Testis (tissue), 3 donors: ENCODE measurements around the gene C1QL2. TPM values are rescaled to one million over a fixed set of nuclear protein-coding genes. Genes with fewer than 3 reads are reported as not detected.

Source experiments
- DNase-seq: peaks from one replicate; pipeline ENCODE4 v3.0.0-alpha.2; 2019
- H3K27ac ChIP-seq, 2 donors: fragments of 200-600 bp; sonication (generic); one replicate each; pipeline ENCODE4 v1.5.1; 2019
- H3K27me3 ChIP-seq: fragments of 200-600 bp; sonication (generic); one replicate; pipeline ENCODE4 v1.5.1; 2019
- H3K36me3 ChIP-seq: fragments of 200-600 bp; sonication (generic); one replicate; pipeline ENCODE4 v1.5.1; 2017; ENCODE audit warnings: low read depth; ENCODE audit errors: missing control alignments
- H3K4me1 ChIP-seq: fragments of 200-600 bp; sonication (generic); one replicate; pipeline ENCODE4 v1.5.1; 2019
- H3K4me3 ChIP-seq, 2 donors: fragments of 200-600 bp; sonication (generic); one replicate each; pipeline ENCODE4 v1.5.1; 2017 to 2019
- H3K9me3 ChIP-seq: fragments of 200-600 bp; sonication (generic); one replicate; pipeline ENCODE4 v1.5.1; 2017
- CTCF ChIP-seq, 3 experiments: fragments of 450-650 bp in 2 of 3; fragments of 200-600 bp in 1 of 3; sonication (generic) in 1 of 3; IDR thresholded peaks; one replicate each; pipeline ENCODE4 v1.5.1; 2016 to 2019; ENCODE audit warnings: antibody characterized with exemption in 3 of 3, mild to moderate bottlenecking in 2 of 3, moderate library complexity in 1 of 3
- POLR2A ChIP-seq: fragments of 450-650 bp; IDR thresholded peaks from one replicate; pipeline ENCODE4 v1.6.1; 2017; ENCODE audit warnings: antibody characterized with exemption, mild to moderate bottlenecking, moderate library complexity
- WGBS, 2 donors: methylation state at CpG; one replicate each; pipeline ENCODE4 v1.1.5; 2018; 5-methylcytosine and 5-hydroxymethylcytosine counted together
- intact Hi-C: fragments of 100-400 bp; cut with DNase I; formaldehyde crosslinking; loops from one replicate; pipeline ENCODE4 v1.15.1; 2023; ENCODE audit warnings: low total_unique reads
- polyA plus RNA-seq: library from polyadenylated mRNA; stranded (reverse); fragments of 350-450 nt; fragmentation: Illumina TruSeq; extraction: RNeasy Lipid Tissue Mini Kit (QIAGEN cat#74804); gene quantifications from one replicate; pipeline ENCODE4 v1.2.3, GENCODE V29; 2014; ENCODE audit warnings: low read depth, low replicate concordance; ENCODE audit not compliant: insufficient read depth
- total RNA-seq, 2 donors: library from RNA; depleted of rRNA; stranded (reverse); fragments of >200 nt; gene quantifications; one replicate each; pipeline ENCODE4 v1.2.3, GENCODE V29; 2016

The C1QL2 gene
- total and polyA plus RNA-seq, 3 donors from 2014 or later: 0.55 to 1.2 TPM; not detected in 1

- intact Hi-C loops: no loop called here
- 63 to 78% methylated on average over 4 of the region's 4 CpGs for WGBS, 2 donors
- DNase-seq: no peak
- no peak overlapping the region for H3K27ac ChIP-seq
- no peak overlapping the region for H3K4me3 ChIP-seq
- H3K27me3 ChIP-seq: no peaks in the 10 kb centered on the region
- TF ChIP-seq CTCF (IDR thresholded peaks at IDR 0.05): no peak
- TF ChIP-seq POLR2A: no peak
- no peaks in the 10 kb centered on the region for H3K9me3 ChIP-seq
- no peaks in the 10 kb centered on the region for H3K4me1 ChIP-seq
- no peaks in the 10 kb centered on the region for H3K36me3 ChIP-seq
These were observed 45.1 kb downstream of the C1QL2 start for GRCh38 chr2:119113489-119113770.

GRCh38 chr2:119112770-119113488, 45.6 kb downstream of the C1QL2 start:
- WGBS, 2 donors: 64 to 78% methylated on average over 8 to 10 of the region's 10 CpGs
- Histone ChIP-seq H3K4me3 (no peak overlapping the region), H3K36me3 (no peaks in the 10 kb centered on the region), H3K4me1 (no peaks in the 10 kb centered on the region), H3K27ac (no peak overlapping the region), H3K27me3 (no peaks in the 10 kb centered on the region), H3K9me3 (no peaks in the 10 kb centered on the region)
- TF ChIP-seq CTCF (IDR thresholded peaks at IDR 0.05): no peak
- no peak for TF ChIP-seq POLR2A
- intact Hi-C loops: no loop called here
- DNase-seq: no peak

- no peak overlapping the region for H3K27ac ChIP-seq
- no peaks in the 10 kb centered on the region for H3K36me3 ChIP-seq
- intact Hi-C loops: no loop called here
- no peaks in the 10 kb centered on the region for H3K9me3 ChIP-seq
- H3K4me1 ChIP-seq: no peaks in the 10 kb centered on the region
- H3K27me3 ChIP-seq: no peaks in the 10 kb centered on the region
- WGBS, 2 donors: 52 to 73% methylated on average over 3 of the region's 3 CpGs
- DNase-seq: no peak
- no peak overlapping the region for H3K4me3 ChIP-seq
- no peak for TF ChIP-seq POLR2A
- no peak for TF ChIP-seq CTCF (IDR thresholded peaks at IDR 0.05)
These were observed 46.3 kb downstream of the C1QL2 start for GRCh38 chr2:119112230-119112629.

- WGBS, 2 donors: 81 to 91% methylated on average over 8 of the region's 8 CpGs
- no peak overlapping the region for H3K4me3 ChIP-seq
- no peak overlapping the region for H3K27ac ChIP-seq
- H3K27me3 ChIP-seq: no peaks in the 10 kb centered on the region
- TF ChIP-seq POLR2A (no peak), CTCF (IDR thresholded peaks at IDR 0.05) (no peak)
- H3K4me1 ChIP-seq: no peaks in the 10 kb centered on the region
- no peaks in the 10 kb centered on the region for H3K36me3 ChIP-seq
- H3K9me3 ChIP-seq: no peaks in the 10 kb centered on the region
- intact Hi-C loops: no loop called here
- DNase-seq: no peak
These were observed 47.2 kb downstream of the C1QL2 start for GRCh38 chr2:119111115-119111975.
